MG63 (cell line): ENCODE measurements around the gene TNFAIP3. TPM values are rescaled to one million over a fixed set of nuclear protein-coding genes. Genes with fewer than 3 reads are reported as not detected.
"Not testable (repeated sequence)": the region's sequence is repeated elsewhere in the genome, so short reads cannot be mapped to it uniquely, and the experiment has no call there.

ENCODE experiments used
- DNase-seq: peaks from one replicate; pipeline ENCODE4 v3.0.0-alpha.2; 2020
- H3K27me3 ChIP-seq: fragments of 250-450 bp; sonication (Bioruptor Pico); 2 replicates; pipeline ENCODE4 v1.5.1; 2020; ENCODE audit warnings: mild to moderate bottlenecking, moderate library complexity
- H3K36me3 ChIP-seq: fragments of 250-450 bp; sonication (Bioruptor Pico); 2 replicates; pipeline ENCODE4 v1.5.1; 2020; ENCODE audit warnings: mild to moderate bottlenecking, moderate library complexity
- H3K4me3 ChIP-seq: fragments of 250-450 bp; sonication (Bioruptor Pico); 2 replicates; pipeline ENCODE4 v1.5.1; 2020; ENCODE audit warnings: mild to moderate bottlenecking, moderate library complexity
- H3K9me3 ChIP-seq: fragments of 250-450 bp; sonication (Bioruptor Pico); 2 replicates; pipeline ENCODE4 v1.5.1; 2020; ENCODE audit warnings: mild to moderate bottlenecking, moderate library complexity
- total RNA-seq: library from RNA; depleted of rRNA; stranded (reverse); fragments of >200 nt; shearing (Covaris generic); gene quantifications from 2 replicates; pipeline ENCODE4 v1.2.3, GENCODE V29; 2014; ENCODE audit warnings: low replicate concordance

Gene TNFAIP3
- total RNA-seq, 1 experiment from 2014 or later: 2.4 TPM

DNA sequence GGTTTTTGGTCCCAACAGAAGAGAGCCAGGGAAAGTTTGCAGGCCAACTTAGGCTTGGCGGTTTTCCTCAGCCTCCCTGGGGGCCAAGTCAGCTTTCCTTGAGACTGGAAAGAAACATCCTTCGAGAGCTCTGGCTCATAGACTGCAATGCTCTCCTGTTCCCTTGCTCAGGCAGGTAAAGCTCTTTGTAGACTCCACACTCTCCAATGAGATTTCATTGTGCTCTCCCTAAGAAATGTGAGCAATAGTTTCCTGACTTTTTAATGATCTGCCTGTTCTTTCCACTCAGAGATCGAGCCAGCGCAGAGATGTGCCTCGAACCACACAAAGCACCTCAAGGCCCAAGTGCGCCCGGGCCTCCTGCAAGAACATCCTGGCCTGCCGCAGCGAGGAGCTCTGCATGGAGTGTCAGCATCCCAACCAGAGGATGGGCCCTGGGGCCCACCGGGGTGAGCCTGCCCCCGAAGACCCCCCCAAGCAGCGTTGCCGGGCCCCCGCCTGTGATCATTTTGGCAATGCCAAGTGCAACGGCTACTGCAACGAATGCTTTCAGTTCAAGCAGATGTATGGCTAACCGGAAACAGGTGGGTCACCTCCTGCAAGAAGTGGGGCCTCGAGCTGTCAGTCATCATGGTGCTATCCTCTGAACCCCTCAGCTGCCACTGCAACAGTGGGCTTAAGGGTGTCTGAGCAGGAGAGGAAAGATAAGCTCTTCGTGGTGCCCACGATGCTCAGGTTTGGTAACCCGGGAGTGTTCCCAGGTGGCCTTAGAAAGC is 13.9 kb downstream of the TNFAIP3 start:
- Histone ChIP-seq H3K9me3 (no peaks in the 10 kb centered on the region), H3K27me3 (no peaks in the 10 kb centered on the region), H3K4me3 (no peak overlapping the region), H3K36me3 (peaks cover 27% of the 10 kb centered on the region)
- no peak for DNase-seq

DNA sequence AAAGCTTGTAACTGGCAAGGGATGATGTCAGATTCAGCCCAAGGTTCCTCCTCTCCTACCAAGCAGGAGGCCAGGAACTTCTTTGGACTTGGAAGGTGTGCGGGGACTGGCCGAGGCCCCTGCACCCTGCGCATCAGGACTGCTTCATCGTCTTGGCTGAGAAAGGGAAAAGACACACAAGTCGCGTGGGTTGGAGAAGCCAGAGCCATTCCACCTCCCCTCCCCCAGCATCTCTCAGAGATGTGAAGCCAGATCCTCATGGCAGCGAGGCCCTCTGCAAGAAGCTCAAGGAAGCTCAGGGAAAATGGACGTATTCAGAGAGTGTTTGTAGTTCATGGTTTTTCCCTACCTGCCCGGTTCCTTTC is 14.4 kb downstream of the TNFAIP3 start:
- peaks cover 21% of the 10 kb centered on the region for H3K36me3 ChIP-seq
- no peak overlapping the region for H3K4me3 ChIP-seq
- H3K27me3 ChIP-seq: no peaks in the 10 kb centered on the region
- H3K9me3 ChIP-seq: 0 out of 2 replicates have a peak, but pooled peaks cover 2% of the 10 kb centered on the region
- no peak for DNase-seq

DNA sequence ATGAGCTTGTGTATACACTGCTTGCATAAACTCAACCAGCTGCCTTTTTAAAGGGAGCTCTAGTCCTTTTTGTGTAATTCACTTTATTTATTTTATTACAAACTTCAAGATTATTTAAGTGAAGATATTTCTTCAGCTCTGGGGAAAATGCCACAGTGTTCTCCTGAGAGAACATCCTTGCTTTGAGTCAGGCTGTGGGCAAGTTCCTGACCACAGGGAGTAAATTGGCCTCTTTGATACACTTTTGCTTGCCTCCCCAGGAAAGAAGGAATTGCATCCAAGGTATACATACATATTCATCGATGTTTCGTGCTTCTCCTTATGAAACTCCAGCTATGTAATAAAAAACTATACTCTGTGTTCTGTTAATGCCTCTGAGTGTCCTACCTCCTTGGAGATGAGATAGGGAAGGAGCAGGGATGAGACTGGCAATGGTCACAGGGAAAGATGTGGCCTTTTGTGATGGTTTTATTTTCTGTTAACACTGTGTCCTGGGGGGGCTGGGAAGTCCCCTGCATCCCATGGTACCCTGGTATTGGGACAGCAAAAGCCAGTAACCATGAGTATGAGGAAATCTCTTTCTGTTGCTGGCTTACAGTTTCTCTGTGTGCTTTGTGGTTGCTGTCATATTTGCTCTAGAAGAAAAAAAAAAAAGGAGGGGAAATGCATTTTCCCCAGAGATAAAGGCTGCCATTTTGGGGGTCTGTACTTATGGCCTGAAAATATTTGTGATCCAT is 15.3 kb downstream of the TNFAIP3 start:
- Histone ChIP-seq H3K36me3 (peaks cover 14% of the 10 kb centered on the region), H3K9me3 (0 out of 2 replicates have a peak, but pooled peaks cover 2% of the 10 kb centered on the region), H3K4me3 (no peak overlapping the region), H3K27me3 (no peaks in the 10 kb centered on the region)
- no peak for DNase-seq

DNA sequence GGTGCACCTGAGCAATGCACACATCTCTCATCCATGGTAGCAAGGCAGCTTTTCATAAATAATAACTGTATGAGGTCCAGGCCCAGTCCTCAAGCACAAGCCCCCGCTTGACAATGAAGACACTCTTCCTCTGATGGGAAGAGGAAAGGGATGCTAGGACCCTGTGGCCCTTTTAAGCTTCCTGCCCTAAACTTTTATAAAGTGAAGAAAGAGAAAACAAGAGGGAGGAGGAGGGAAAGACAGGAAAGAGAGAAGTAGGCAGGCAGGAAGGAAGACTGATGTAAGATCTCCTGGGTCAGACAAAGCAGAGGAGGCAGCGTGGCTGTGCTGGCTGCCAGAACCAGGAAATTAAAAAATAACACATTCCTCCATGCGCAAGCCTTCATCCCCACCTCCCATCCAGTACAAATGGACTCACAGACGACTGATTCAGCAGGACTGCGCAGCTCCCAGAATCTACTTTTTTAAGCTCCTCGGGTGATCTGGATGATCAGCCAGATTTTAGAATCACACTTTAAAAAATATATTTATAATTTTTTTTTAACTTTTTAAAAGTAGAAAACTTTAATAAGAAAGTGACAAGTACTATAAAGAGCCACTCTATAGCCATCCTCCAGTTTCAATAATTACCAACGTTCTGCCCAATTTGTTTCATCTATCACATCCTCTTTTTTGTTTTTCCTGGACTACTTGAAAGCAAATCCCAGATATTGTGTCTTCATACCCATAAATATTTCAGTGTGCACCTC is 16.5 kb downstream of the TNFAIP3 start:
- Histone ChIP-seq H3K4me3 (no peak overlapping the region), H3K9me3 (peaks cover 5% of the 10 kb centered on the region; the same call in 1 of the 2 replicates), H3K27me3 (no peaks in the 10 kb centered on the region), H3K36me3 (peaks cover 6% of the 10 kb centered on the region)
- no peak for DNase-seq

DNA sequence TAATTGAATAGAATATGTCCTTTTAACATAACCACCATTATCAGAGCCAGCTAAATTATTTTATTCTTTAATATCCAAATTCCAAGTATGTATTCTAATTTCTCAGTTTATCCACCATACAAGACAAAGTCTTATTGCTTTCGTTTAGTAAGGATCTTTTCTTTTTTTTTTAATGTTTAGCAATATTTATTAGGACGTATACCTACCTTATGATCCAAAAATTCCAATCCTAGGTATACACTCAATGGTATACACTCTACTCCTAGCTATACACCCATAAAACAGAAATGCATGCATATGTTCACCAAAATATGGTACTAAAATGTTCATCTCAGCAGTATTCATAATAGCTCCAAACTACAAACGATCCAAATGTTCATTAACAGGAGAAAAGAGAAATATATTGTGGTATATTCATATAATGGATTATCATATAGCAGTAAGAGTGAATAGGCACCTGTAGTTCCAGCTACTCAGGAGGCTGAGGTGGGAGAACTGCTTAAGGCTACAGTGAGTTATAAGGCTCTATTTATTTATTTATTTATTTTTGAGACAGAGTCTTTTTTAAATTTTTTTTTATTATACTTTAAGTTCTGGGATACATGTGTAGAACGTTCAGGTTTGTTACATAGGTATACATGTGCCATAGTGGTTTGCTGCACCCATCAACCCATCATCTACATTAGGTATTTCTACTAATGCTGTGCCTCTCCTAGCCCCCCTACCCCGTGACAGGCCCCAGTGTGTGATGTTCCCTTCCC is 17.3 kb downstream of the TNFAIP3 start:
- H3K36me3 ChIP-seq: peaks cover 2% of the 10 kb centered on the region; the same call in 1 of the 2 replicates
- no peak overlapping the region for H3K4me3 ChIP-seq
- no peak for DNase-seq

DNA sequence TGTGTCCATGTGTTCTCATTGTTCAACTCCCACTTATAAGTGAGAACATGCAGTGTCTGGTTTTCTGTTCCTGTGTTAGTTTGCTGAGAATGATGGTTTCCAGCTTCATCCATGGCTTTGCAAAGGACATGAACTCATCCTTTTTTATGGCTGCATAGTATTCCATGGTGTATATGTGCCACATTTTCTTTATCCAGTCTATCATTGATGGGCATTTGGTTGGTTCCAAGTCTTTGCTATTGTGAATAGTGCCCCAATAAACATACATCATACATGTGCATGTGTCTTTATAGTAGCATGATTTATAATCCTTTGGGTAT is 17.8 kb downstream of the TNFAIP3 start:
- not testable (repeated sequence) for H3K27me3 ChIP-seq, H3K36me3 ChIP-seq, H3K4me3 ChIP-seq, DNase-seq, H3K9me3 ChIP-seq

More for the DNA sequence above, 17.3 kb downstream of the TNFAIP3 start:
- H3K27me3 ChIP-seq: no peaks in the 10 kb centered on the region
- H3K9me3 ChIP-seq: peaks cover 8% of the 10 kb centered on the region; the same call in 1 of the 2 replicates

DNA sequence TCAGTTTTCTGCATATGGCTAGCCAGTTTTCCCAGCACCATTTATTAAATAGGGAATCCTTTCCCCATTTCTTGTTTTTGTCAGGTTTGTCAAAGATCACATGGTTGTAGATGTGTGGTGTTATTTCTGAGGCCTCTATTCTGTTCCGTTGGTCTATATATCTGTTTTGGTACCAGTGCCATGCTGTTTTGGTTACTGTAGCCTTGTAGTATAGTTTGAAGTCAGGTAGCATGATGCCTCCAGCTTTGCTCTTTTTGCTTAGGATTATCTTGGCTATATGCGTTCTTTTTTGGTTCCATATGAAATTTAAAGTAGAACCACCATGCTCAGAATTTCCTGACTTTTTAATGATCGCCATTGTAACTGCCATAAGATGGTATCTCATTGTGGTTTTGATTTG is 19.2 kb downstream of the TNFAIP3 start:
- H3K4me3 ChIP-seq, H3K36me3 ChIP-seq, DNase-seq, H3K9me3 ChIP-seq, H3K27me3 ChIP-seq: not testable (repeated sequence)

DNA sequence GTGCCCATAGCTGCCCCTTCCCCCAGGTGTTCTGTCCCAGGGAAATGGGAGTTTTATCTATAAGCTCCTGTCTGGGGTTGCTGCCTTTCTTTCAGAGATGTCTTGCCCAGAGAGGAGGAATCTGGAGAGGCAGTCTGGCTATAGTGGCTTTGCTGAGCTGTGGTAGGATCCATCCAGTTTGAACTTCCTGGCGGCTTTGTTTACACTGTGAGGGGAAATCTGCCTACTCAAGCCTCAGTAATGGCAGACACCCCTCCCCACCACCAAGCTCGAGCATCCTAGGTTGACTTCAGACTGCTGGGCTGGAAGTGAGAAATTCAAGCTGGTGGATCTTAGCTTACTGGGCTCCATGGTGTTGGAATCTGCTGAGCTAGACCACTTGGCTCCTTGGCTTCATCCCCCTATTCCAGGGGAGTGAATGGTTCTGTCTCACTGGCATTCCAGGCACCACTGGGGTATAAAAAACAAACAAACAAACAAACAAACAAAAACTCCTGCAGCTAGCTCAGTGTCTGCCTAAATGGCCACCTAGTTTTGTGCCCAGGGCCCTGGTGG is 24.0 kb downstream of the TNFAIP3 start:
- H3K4me3 ChIP-seq: no peak overlapping the region
- no peaks in the 10 kb centered on the region for H3K27me3 ChIP-seq
- DNase-seq: no peak
- H3K36me3 ChIP-seq: no peaks in the 10 kb centered on the region
- peaks cover 8% of the 10 kb centered on the region; the same call in 1 of the 2 replicates for H3K9me3 ChIP-seq

DNA sequence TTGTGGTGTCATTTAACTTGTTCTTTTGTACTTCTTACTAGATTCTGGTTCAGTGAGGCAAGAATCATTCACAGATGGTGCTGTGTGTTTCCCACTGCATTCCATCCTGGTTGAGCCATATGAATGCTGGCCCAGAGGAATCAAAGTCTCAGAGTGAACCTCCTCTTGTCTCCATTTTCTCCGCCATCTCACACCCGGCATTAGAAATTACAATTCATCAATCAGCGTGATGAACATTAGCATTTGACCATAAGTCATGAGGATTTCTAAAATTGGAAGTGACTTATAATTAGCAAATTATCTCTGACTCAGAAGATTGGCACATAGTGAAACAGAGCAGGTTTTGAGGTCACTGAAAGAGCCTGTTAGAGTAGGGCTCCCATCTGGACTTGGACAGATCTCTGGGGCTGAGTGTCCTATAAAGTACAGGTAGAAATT is 25.2 kb downstream of the TNFAIP3 start:
- no peak for DNase-seq
- peaks cover 8% of the 10 kb centered on the region; the same call in 1 of the 2 replicates for H3K9me3 ChIP-seq
- no peaks in the 10 kb centered on the region for H3K27me3 ChIP-seq
- no peaks in the 10 kb centered on the region for H3K36me3 ChIP-seq
- H3K4me3 ChIP-seq: no peak overlapping the region

DNA sequence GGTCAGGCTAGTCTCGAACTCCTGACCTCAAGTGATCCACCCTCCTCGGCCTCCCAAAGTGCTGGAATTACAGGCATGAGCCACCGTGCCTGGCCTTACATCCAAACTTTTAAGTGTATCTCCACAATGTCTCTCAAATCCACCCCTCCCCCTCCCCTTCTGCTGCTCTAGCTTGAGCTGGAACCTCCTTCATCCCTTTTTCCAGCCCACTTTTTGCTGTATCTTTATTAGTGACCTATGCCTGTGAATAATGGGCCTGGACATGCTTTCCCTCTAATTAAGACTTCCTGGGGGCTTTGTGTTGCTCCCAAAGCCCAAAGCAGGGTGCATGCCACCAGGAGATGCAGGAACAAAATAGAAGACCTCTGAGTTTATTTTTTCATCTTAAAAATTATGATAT is 26.1 kb downstream of the TNFAIP3 start:
- DNase-seq: no peak
- Histone ChIP-seq H3K9me3 (peaks cover 8% of the 10 kb centered on the region; the same call in 1 of the 2 replicates), H3K36me3 (no peaks in the 10 kb centered on the region), H3K4me3 (no peak overlapping the region), H3K27me3 (no peaks in the 10 kb centered on the region)

DNA sequence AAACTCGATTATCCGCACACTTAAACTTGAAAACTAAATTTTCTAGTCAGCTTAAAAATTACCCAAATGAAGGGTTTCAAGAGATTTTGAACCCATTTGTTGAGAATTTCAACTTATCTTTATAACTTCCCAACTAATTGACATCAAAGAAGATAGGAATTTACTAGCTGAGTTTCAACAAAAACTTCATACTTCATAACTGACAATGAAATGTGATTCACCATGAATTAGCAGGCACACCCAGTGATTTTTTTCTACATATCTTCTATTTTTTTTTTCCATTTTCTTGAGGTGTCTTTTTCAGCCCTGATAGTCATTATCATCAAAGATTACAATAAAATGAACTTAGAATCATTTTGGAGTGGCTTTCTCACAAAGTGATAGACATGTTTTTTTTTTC is 26.7 kb downstream of the TNFAIP3 start:
- no peaks in the 10 kb centered on the region for H3K27me3 ChIP-seq

DNA sequence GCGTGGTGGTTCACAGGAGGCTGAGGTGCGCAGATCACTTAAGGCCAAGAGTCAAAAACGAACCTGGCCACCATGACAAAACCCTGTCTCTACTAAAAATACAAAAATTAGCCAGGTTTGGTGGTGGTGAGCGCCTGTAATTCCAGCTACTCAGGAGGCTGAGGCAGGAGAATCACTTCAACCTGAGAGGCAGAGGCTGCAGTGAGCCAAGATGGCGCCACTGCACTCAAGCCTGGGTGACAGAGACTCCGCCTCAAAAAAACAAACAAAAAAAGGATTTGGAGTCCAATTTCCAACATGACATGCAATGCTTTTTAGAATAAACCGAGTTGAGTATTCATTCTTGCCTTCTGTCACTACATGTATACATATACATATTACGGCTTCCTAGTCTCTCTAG is 27.3 kb downstream of the TNFAIP3 start:
- not testable (repeated sequence) for H3K4me3 ChIP-seq, H3K36me3 ChIP-seq, H3K27me3 ChIP-seq, H3K9me3 ChIP-seq, DNase-seq

More for the DNA sequence above, 26.7 kb downstream of the TNFAIP3 start:
- Histone ChIP-seq H3K36me3 (no peaks in the 10 kb centered on the region), H3K4me3 (no peak overlapping the region), H3K9me3 (peaks cover 3% of the 10 kb centered on the region; the same call in 1 of the 2 replicates)
- DNase-seq: no peak

DNA sequence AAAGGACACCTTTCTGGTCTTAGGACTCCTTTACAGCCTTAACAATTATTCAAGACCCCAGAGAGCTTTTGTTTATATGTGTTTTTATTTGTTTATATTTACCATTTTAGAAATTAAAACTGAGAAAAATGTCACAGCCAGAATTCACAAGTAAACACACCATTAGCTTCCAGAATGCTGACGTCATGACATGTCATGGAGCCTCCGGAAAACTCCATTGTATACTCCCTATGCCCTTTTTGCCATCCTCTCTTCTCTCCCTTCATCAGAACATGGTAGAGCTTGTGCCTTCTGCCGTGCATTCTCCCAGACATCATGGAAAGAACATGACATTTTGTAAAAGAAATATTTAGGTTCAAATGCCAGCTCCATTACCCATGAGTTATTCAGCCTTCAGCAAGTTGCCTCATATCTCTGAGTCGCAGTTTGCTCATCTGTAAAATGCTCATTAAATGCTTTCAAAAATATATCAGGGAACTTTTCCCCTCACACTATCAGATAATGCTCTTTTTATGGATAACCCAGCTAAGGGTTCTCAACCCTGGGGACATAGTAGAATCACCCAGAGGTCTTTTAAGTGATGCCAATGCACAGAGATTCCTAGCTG is 27.8 kb downstream of the TNFAIP3 start:
- H3K4me3 ChIP-seq: no peak overlapping the region
- no peak for DNase-seq
- no peaks in the 10 kb centered on the region for H3K27me3 ChIP-seq
- no peaks in the 10 kb centered on the region for H3K36me3 ChIP-seq
- peaks cover 2% of the 10 kb centered on the region; the same call in 1 of the 2 replicates for H3K9me3 ChIP-seq

DNA sequence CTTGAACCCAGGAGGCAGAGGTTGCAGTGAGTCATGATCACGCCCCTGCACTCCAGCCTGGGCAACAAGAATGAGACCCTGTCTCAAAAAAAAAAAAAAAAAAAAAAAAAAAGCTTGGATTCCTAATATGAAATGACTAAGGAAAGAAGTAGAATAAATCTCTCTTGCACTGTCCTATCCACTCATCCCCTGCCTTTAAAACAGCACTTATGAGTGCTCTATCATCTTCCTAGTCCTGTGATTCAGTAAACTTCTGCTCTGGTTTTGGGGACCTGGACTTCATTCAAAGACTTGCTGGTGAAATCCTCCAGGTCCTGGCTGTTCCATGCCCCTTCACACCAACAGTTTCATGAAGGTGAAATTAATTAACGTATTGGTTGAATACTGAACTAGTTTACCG is 29.6 kb downstream of the TNFAIP3 start:
- Histone ChIP-seq H3K9me3 (peaks cover 2% of the 10 kb centered on the region; the same call in 1 of the 2 replicates), H3K4me3 (no peak overlapping the region), H3K27me3 (no peaks in the 10 kb centered on the region), H3K36me3 (no peaks in the 10 kb centered on the region)
- DNase-seq: no peak

DNA sequence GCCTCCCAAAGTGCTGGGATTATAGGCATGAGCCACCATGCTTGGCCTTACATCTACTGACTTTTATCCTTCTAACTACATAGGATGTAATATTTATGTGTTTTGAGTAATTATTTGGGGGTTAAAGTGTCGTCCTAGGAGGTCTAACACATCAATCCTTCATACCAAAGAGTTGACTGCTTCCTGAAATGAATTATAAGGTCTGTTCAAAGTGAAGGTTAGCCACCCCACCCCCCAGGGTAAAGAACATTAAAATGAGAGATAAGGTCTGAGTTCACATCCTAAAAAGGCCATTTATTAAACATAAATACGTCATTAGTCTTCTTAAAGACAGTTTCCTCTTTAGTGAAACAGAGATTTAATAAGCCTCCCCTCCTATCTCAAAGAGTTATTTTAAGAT is 33.8 kb downstream of the TNFAIP3 start:
- no peak for DNase-seq

DNA sequence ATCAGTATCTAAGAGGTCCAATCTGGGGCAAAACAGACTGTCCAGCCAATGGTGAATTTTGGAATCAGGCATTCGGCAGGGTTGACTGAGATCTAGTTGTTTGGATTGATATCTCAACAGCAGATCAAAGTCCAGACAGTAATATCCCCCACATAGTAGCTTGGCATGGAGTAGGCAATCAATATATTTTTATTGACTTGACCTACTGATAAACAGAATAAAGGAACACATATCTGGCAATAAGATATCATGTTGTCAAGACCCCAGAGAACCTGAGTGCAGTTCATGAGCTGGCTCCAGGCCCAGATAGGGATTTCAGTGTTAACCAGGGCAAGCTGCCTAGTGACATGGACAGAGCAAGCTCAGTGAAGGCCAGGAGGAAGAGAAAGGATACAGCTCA is 34.4 kb downstream of the TNFAIP3 start:
- Histone ChIP-seq H3K27me3 (no peaks in the 10 kb centered on the region), H3K9me3 (no peaks in the 10 kb centered on the region), H3K36me3 (no peaks in the 10 kb centered on the region), H3K4me3 (no peak overlapping the region)
- no peak for DNase-seq

More for the DNA sequence above, 33.8 kb downstream of the TNFAIP3 start:
- no peak overlapping the region for H3K4me3 ChIP-seq
- peaks cover 2% of the 10 kb centered on the region; the same call in 1 of the 2 replicates for H3K9me3 ChIP-seq
- no peaks in the 10 kb centered on the region for H3K27me3 ChIP-seq
- no peaks in the 10 kb centered on the region for H3K36me3 ChIP-seq
